ENCODE results near the gene UFC1. TPM values are rescaled to one million over a fixed set of nuclear protein-coding genes. Genes with fewer than 3 reads are reported as not detected.

The UFC1 gene
- total and polyA plus RNA-seq, 2 of the 13 experiments (the other 11 are each of a cell fraction or from before 2014, with no cell fraction given), result 72.8 to 85.2 TPM

DNA sequence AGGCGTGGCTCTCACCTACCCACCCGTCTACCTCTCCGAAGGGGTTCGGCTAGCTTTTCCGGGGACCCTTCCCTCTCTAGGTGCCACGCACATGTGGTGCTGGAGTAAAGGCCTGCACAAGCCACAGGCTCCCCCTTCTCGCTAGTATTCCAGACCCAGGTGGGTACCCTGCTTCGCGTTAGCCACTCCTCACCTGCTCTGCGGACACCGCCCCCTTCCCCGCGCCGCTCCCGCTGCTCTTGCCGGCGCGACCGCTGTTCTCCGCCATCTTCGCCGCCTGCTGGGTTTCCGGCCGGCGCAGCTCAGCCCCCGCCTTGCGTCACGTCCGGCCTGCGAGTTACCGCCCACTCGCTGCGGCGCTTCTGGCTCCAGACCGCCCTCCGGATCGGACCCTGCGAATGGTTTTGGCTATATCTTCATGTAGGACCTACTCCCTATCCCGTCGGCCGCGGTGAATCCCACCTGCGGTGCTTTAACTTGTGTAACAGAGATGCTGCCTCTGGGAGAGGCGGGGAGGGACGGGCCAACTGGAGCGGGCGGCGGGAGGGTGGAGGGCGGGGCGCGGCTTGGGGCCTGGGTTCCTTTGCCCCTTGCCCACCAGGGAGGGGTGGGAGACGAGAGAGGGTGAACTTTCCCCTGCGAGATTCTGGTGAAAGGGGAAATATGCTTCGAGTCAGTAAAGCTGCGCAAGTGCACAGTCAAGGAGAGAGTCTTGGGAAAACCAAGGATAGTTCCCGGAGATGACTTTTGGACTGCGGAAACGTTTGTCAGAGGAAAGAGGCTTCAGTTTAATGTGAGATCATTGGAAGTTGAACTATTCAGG lies 35.8 kb upstream of the UFC1 start, which contains the start of the genes NIT1 and PFDN2 (continued):
- TF ChIP-seq CCAR2 (optimal IDR thresholded peaks at IDR 0.05; ENCODE audit: low read depth, low read length) (no peak), SOX6 (IDR thresholded peaks at IDR 0.05) (no peak), SOX6 (CRISPR knock-in tag; IDR thresholded peaks at IDR 0.05) (peak; percentile 61), ZNF576 (CRISPR knock-in tag; IDR thresholded peaks at IDR 0.05) (no peak), SP4 (CRISPR knock-in tag; IDR thresholded peaks at IDR 0.05) (peak; percentile 87), HNF1A (IDR thresholded peaks at IDR 0.05; ENCODE audit: low read depth) (no peak), HNF1A (CRISPR knock-in tag; IDR thresholded peaks at IDR 0.05; ENCODE audit: borderline replicate concordance) (no peak), NR1H2 (CRISPR knock-in tag; IDR thresholded peaks at IDR 0.05; ENCODE audit: borderline replicate concordance, low read depth) (no peak), MTF2 (CRISPR knock-in tag; IDR thresholded peaks at IDR 0.05; ENCODE audit: borderline replicate concordance) (no peak), ESRRA (CRISPR knock-in tag; IDR thresholded peaks at IDR 0.05; ENCODE audit: low read depth) (no peak), PRPF4 (IDR thresholded peaks at IDR 0.05; ENCODE audit: low read depth, low read length, poor library complexity, severe bottlenecking) (no peak), NPAS2 (CRISPR knock-in tag; IDR thresholded peaks at IDR 0.05; ENCODE audit: borderline replicate concordance) (no peak), ZIK1 (CRISPR knock-in tag; IDR thresholded peaks at IDR 0.05; ENCODE audit: borderline replicate concordance, low read depth) (no peak; the same call in 1 of the 2 replicates), ZBTB7B (CRISPR knock-in tag; IDR thresholded peaks at IDR 0.05) (no peak; the same call in none of the 2 replicates), NFRKB (IDR thresholded peaks at IDR 0.05) (no peak), ZNF614 (CRISPR knock-in tag; IDR thresholded peaks at IDR 0.05; ENCODE audit: borderline replicate concordance) (peak; percentile 31; the same call in 1 of the 2 replicates), SNAPC4 (CRISPR knock-in tag; IDR thresholded peaks at IDR 0.05) (peak; percentile 25; the same call in 1 of the 2 replicates), PPARG (CRISPR knock-in tag; conservative IDR thresholded peaks at IDR 0.05) (no peak)

Measured in HepG2 (cell line).